Astrocyte of the cerebellum (primary cell): ENCODE measurements around the gene NQO1.

Experiments
- DNase-seq: peaks from one replicate; pipeline ENCODE4 v3.0.0-alpha.2; 2011; ENCODE audit warnings: low read depth
- H3K4me3 ChIP-seq: 2 replicates; pipeline ENCODE4 v1.5.1; 2011; ENCODE audit warnings: mild to moderate bottlenecking, low read depth, low read length, moderate library complexity
- CTCF ChIP-seq: IDR thresholded peaks from 2 replicates; pipeline ENCODE4 v1.5.1; 2012; ENCODE audit warnings: low read length, low read depth, moderate library complexity, mild to moderate bottlenecking; ENCODE audit errors: missing control alignments
- in situ Hi-C: cut with HindIII; loops from 2 replicates; pipeline ENCODE4 v1.10.0; 2017; ENCODE audit warnings: low sequenced_read_pairs

Gene NQO1

GRCh38 chr16:69725480-69726312, 664 bp downstream of the NQO1 start:
- H3K4me3 ChIP-seq = peak overlapping the region; percentile 68
- DNase-seq = no peak
- in situ Hi-C loops = no loop called here
- TF ChIP-seq CTCF = no peak

GRCh38 chr16:69724981-69725479, 1.3 kb downstream of the NQO1 start:
- DNase-seq = no peak
- in situ Hi-C loops = no loop called here
- TF ChIP-seq CTCF = no peak
- peak overlapping the region; percentile 68 for H3K4me3 ChIP-seq

GRCh38 chr16:69724414-69724873, 1.9 kb downstream of the NQO1 start:
- DNase-seq = no peak
- peak overlapping the region; percentile 68 for H3K4me3 ChIP-seq
- in situ Hi-C loops = no loop called here
- TF ChIP-seq CTCF = no peak

- TF ChIP-seq CTCF = no peak
- no peak for DNase-seq
- in situ Hi-C loops = no loop called here
- no peak overlapping the region for H3K4me3 ChIP-seq
Measured at GRCh38 chr16:69721441-69721957, 4.9 kb downstream of the NQO1 start.

GRCh38 chr16:69720822-69721430, 5.4 kb downstream of the NQO1 start:
- H3K4me3 ChIP-seq = no peak overlapping the region
- no peak for TF ChIP-seq CTCF
- in situ Hi-C loops = no loop called here
- DNase-seq = no peak

GRCh38 chr16:69718111-69718764, 8.1 kb downstream of the NQO1 start:
- TF ChIP-seq CTCF = no peak
- in situ Hi-C loops = no loop called here
- no peak for DNase-seq
- H3K4me3 ChIP-seq = no peak overlapping the region
